Nephron (organoid): ENCODE results near the gene NPY4R2.
"Not testable (repeated sequence)": the region's sequence is repeated elsewhere in the genome, so short reads cannot be mapped to it uniquely, and the experiment has no call there.

Experiments
- H3K27ac Mint-ChIP-seq, 3 experiments: 2 replicates each; pipeline ENCODE4 v1.8.0; 2020; ENCODE audit warnings: mixed read lengths in 3 of 3, mild to moderate bottlenecking in 2 of 3, moderate library complexity in 1 of 3
- H3K27me3 Mint-ChIP-seq: 2 replicates; pipeline ENCODE4 v1.8.0; 2021; ENCODE audit warnings: low read depth, mild to moderate bottlenecking, moderate library complexity, mixed read lengths
- H3K36me3 Mint-ChIP-seq: 2 replicates; pipeline ENCODE4 v1.8.0; 2020; ENCODE audit warnings: low read depth, mixed read lengths
- H3K4me1 Mint-ChIP-seq: 2 replicates; pipeline ENCODE4 v1.8.0; 2020; ENCODE audit warnings: mixed read lengths
- H3K4me3 Mint-ChIP-seq, 3 experiments: 2 replicates each; pipeline ENCODE4 v1.8.0; 2020; ENCODE audit warnings: mild to moderate bottlenecking in 3 of 3, mixed read lengths in 3 of 3, moderate library complexity in 2 of 3
- H3K9me3 Mint-ChIP-seq: 2 replicates; pipeline ENCODE4 v1.8.0; 2020; ENCODE audit warnings: mixed read lengths

The NPY4R2 gene

GRCh38 chr10:47918475-47918874, at the start of gene NPY4R2:
Gene NPY4R2 (plus strand): TSS chr10:47918662. CDS start chr10:47921988, 3,326 bp downstream.
- H3K4me3 Mint-ChIP-seq, H3K9me3 Mint-ChIP-seq, H3K4me1 Mint-ChIP-seq, H3K36me3 Mint-ChIP-seq, H3K27me3 Mint-ChIP-seq, H3K27ac Mint-ChIP-seq: not testable (repeated sequence)

- not testable (repeated sequence) for H3K9me3 Mint-ChIP-seq, H3K4me1 Mint-ChIP-seq, H3K4me3 Mint-ChIP-seq, H3K27me3 Mint-ChIP-seq, H3K27ac Mint-ChIP-seq, H3K36me3 Mint-ChIP-seq
These were observed 47.6 kb upstream of the NPY4R2 start for GRCh38 chr10:47870887-47871286.

GRCh38 chr10:47871485-47872180, 46.8 kb upstream of the NPY4R2 start:
- not testable (repeated sequence) for H3K27ac Mint-ChIP-seq, H3K36me3 Mint-ChIP-seq, H3K4me1 Mint-ChIP-seq, H3K27me3 Mint-ChIP-seq, H3K9me3 Mint-ChIP-seq, H3K4me3 Mint-ChIP-seq

GRCh38 chr10:47872236-47872635, 46.2 kb upstream of the NPY4R2 start:
- H3K27me3 Mint-ChIP-seq, H3K4me1 Mint-ChIP-seq, H3K27ac Mint-ChIP-seq, H3K36me3 Mint-ChIP-seq, H3K9me3 Mint-ChIP-seq, H3K4me3 Mint-ChIP-seq: not testable (repeated sequence)

- not testable (repeated sequence) for H3K4me3 Mint-ChIP-seq, H3K36me3 Mint-ChIP-seq, H3K27ac Mint-ChIP-seq, H3K9me3 Mint-ChIP-seq, H3K4me1 Mint-ChIP-seq, H3K27me3 Mint-ChIP-seq
These were observed 34.2 kb upstream of the NPY4R2 start for GRCh38 chr10:47884239-47884638.

DNA sequence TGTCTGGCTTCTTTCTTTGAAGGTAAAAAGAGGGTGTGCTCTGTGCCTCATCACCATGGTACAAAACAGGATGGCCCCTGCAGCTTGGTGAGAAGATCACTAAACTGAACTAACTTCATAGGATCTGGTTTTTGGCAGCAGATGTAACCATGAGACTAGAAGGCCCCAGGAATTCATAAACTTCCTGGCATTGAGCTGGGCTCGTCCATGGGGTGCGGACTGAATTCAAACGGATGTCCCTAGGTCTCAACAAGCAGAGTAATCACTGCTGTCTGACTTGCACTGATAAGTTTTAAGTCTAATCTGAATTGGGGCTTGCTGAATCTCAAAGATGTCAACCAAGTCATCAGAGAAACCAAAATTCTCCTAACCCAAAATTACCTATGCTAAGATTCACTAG, 33.5 kb upstream of the NPY4R2 start:
- H3K4me1 Mint-ChIP-seq, H3K9me3 Mint-ChIP-seq, H3K27me3 Mint-ChIP-seq, H3K36me3 Mint-ChIP-seq, H3K4me3 Mint-ChIP-seq, H3K27ac Mint-ChIP-seq: not testable (repeated sequence)

DNA sequence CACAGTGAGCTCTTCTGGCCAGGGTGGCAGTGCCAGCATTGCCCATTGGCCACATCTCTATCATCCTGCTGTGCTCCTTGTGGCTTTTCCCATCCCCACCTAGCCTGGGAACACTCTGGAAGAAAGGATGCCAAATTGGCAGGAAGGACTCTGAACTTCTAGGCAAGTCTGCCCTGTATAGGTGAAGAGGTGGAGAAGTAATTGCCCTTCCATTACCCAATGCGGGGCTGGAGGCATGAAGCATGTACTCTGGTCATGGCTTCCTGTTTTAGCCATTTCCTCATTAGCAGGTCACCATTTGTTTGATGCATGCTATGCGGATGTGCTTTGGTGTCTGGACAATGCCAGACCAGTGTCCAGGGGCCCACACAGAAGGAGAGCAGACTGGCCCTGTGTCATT, 32.1 kb upstream of the NPY4R2 start:
- not testable (repeated sequence) for H3K36me3 Mint-ChIP-seq, H3K27ac Mint-ChIP-seq, H3K4me3 Mint-ChIP-seq, H3K27me3 Mint-ChIP-seq, H3K4me1 Mint-ChIP-seq, H3K9me3 Mint-ChIP-seq

- not testable (repeated sequence) for H3K9me3 Mint-ChIP-seq, H3K27me3 Mint-ChIP-seq, H3K27ac Mint-ChIP-seq, H3K4me3 Mint-ChIP-seq, H3K4me1 Mint-ChIP-seq, H3K36me3 Mint-ChIP-seq
These were observed 31.6 kb upstream of the NPY4R2 start for GRCh38 chr10:47886827-47887226.

DNA sequence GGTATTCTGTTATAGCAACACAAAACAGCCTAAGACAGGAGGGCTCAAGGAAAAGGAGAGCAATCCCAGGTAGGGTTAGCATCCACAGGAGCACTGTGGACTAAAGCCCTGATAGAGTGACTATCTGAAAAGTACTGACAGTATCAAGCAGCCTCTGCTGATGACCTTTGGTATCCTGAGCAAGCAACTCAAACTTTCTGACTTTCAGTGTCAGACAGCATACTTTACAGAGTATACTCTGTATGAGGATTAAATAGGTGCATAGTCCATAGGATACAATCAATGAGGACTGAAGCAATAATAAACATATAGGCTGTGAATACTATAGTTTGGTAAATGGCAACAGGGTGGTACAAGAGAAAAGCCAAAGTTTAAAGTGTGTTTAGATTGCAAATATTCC, 27.7 kb upstream of the NPY4R2 start:
- not testable (repeated sequence) for H3K4me3 Mint-ChIP-seq, H3K36me3 Mint-ChIP-seq, H3K27ac Mint-ChIP-seq, H3K4me1 Mint-ChIP-seq, H3K9me3 Mint-ChIP-seq, H3K27me3 Mint-ChIP-seq

DNA sequence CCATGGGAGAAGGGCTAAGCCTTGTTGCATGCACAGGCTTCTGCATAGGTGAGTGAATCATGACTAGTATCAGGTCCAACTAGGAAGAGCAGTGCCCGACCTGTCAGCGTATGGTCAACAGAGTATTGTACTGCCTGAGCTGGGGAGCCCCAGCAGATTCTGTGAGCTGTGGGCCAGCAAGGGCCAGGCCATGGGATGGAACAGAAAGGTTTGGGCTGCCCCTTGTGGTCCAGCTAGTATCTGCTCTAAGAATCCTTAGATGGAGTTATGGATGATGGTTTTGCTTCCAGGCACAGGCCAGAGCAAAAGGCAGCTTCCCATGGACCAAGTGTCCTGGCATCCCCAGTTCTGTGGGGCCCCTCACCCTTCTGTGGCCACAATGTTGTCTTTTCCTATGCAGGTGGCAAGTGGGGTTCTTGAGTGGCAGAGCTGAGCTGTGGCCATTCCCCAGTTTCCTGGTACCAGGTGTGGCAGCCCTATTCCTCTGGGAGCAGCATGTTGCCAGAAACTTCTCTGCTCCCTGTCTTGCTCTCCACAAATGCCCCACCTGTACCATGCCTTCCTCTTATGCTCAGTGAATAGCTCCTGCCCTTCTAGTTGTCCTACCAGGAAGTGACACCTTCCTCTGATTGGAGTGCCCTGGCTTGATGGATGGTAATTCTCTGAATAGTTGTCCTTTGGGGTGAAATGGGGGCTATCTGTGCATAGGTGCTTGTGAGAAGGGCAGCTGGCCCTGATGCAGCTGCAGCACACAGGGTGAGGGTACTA, 25.8 kb upstream of the NPY4R2 start:
- H3K27ac Mint-ChIP-seq, H3K36me3 Mint-ChIP-seq, H3K4me1 Mint-ChIP-seq, H3K9me3 Mint-ChIP-seq, H3K27me3 Mint-ChIP-seq, H3K4me3 Mint-ChIP-seq: not testable (repeated sequence)

DNA sequence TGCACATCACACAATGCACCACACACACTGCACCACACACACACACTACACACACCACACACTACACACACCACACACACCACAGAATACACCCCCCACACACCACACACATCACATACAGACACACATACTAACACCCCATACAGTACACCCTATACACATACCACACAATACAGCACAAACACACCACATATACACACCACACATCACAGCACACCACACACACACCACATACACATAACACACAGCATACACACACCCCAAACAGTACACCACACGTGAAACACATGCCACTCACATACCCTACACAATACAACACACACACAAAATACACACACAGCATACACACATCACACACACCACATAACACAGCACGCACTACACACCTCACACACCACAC, 23.9 kb upstream of the NPY4R2 start:
- H3K36me3 Mint-ChIP-seq, H3K9me3 Mint-ChIP-seq, H3K27ac Mint-ChIP-seq, H3K4me3 Mint-ChIP-seq, H3K27me3 Mint-ChIP-seq, H3K4me1 Mint-ChIP-seq: not testable (repeated sequence)

- H3K27ac Mint-ChIP-seq, H3K36me3 Mint-ChIP-seq, H3K9me3 Mint-ChIP-seq, H3K27me3 Mint-ChIP-seq, H3K4me1 Mint-ChIP-seq, H3K4me3 Mint-ChIP-seq: not testable (repeated sequence)
These were observed 20.6 kb upstream of the NPY4R2 start for GRCh38 chr10:47897813-47898212.

- H3K4me1 Mint-ChIP-seq, H3K36me3 Mint-ChIP-seq, H3K27me3 Mint-ChIP-seq, H3K27ac Mint-ChIP-seq, H3K4me3 Mint-ChIP-seq, H3K9me3 Mint-ChIP-seq: not testable (repeated sequence)
These were observed 9.1 kb upstream of the NPY4R2 start for GRCh38 chr10:47909333-47909732.

- H3K27me3 Mint-ChIP-seq, H3K27ac Mint-ChIP-seq, H3K4me1 Mint-ChIP-seq, H3K9me3 Mint-ChIP-seq, H3K4me3 Mint-ChIP-seq, H3K36me3 Mint-ChIP-seq: not testable (repeated sequence)
These were observed 8.0 kb upstream of the NPY4R2 start for GRCh38 chr10:47910486-47910885.

DNA sequence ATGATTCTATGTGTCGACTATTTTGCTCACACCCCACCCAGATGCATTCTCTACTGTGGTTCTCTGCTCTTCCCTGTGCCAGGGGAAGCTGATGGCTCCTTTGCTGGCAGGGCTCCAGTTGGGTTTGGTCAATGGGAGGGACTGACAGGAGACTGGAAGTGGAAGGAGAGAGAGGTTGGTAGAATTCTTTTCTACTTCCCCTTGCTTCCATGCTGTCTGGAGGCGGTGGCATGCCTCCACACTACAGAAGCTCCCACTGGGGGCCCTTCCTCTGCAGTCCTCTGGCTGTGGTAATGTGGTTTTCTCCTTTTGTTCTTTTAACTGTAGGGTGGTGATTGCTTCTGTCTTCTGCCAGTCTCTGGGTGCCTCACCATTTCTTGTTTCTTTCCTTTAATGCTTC, 4.4 kb upstream of the NPY4R2 start:
- not testable (repeated sequence) for H3K27me3 Mint-ChIP-seq, H3K4me3 Mint-ChIP-seq

More for the DNA sequence above, 4.4 kb upstream of the NPY4R2 start:
- H3K36me3 Mint-ChIP-seq, H3K9me3 Mint-ChIP-seq, H3K27ac Mint-ChIP-seq, H3K4me1 Mint-ChIP-seq: not testable (repeated sequence)
